Limb (tissue), 2 donors: ENCODE data around the gene EFNB3.

Source experiments
- DNase-seq, 2 donors: peaks; one replicate each; pipeline ENCODE4 v3.0.0-alpha.2; 2016; ENCODE audit errors: extremely low spot score in 2 of 2

Gene EFNB3, protein sequence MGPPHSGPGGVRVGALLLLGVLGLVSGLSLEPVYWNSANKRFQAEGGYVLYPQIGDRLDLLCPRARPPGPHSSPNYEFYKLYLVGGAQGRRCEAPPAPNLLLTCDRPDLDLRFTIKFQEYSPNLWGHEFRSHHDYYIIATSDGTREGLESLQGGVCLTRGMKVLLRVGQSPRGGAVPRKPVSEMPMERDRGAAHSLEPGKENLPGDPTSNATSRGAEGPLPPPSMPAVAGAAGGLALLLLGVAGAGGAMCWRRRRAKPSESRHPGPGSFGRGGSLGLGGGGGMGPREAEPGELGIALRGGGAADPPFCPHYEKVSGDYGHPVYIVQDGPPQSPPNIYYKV

DNA sequence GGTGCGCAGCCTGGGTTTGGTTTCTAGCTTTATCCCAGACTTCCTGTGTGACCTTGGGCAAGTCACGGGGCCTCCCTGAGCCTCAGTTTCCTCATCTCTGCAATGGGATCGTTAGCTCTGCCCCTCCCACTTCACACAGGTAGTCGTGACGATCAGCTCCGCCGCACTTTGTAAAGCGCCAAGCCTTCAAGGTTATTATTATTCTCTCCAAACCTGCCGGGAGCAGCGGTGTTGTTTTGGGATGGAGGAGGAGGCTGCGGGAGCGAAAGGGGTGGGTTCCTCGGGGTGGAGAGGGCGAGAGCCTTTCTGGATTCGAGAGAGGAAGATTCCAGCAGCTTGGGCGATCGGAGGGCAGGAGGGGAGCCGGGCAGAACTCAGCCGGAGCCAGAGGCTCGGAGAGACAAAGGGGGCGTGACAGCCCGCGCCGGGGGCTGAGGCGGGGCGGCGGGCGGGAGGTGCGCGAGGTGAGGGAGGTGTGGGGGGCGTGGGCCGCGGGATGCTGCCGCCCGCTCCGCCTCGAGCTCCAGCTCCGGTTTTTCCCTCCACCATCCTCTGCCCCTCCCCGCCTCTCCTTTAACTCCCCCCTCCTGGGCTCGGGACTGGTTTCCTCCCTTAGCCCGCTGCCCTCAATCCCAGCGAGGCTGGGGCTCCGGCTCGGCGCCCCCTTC, at the start of gene EFNB3:
Gene EFNB3, plus strand, starts transcription at position 602 of the 668 bp plus-strand sequence. CDS start 397 bp downstream, outside the sequence.
- DNase-seq = peak; percentile 58 to 87

DNA sequence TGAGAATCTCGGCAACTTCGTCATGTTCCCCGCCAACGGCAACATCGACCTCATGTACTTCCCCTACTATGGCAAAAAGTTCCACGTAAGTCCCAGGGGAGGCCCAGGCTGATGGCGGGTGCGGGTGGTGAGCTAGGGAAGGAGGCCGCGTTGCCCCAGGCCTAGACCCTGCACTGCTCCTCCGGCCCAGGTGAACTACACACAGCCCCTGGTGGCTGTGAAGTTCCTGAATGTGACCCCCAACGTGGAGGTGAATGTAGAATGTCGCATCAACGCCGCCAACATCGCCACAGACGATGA, 49.5 kb upstream of the EFNB3 start:
- DNase-seq = no peak

DNA sequence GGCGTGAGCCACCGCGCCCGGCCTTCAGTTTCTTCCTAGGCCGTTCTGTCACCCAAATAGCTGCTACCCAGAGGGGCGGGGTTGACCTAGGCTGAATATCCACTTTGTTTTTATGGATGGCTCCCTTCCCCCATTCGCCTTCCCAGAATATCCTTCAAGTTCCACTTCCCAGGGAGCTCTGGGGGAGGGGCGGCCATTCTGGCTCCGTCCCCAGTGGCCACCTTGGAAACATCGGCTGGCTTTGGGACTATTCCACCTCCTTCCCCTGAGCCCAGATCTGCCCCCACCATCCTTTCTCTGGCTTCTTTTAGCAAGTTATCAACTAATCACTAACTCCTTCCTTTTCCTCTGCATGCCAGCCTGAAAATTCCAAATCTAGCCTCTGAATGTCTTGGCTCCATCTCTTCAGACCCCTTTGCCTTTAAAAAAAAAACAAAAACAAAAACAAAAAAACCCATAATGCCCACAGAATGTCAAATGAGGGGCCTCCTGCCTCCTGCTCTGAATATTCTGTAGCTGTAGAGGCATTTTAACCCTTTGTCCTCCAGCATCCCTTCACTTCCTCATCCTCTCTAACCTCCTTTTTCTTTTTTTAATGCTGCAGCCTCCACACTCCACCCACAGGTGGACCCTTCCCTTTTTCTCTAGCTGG, 47.9 kb upstream of the EFNB3 start:
- DNase-seq = peak in 1 of 2 donors; percentile 71

DNA sequence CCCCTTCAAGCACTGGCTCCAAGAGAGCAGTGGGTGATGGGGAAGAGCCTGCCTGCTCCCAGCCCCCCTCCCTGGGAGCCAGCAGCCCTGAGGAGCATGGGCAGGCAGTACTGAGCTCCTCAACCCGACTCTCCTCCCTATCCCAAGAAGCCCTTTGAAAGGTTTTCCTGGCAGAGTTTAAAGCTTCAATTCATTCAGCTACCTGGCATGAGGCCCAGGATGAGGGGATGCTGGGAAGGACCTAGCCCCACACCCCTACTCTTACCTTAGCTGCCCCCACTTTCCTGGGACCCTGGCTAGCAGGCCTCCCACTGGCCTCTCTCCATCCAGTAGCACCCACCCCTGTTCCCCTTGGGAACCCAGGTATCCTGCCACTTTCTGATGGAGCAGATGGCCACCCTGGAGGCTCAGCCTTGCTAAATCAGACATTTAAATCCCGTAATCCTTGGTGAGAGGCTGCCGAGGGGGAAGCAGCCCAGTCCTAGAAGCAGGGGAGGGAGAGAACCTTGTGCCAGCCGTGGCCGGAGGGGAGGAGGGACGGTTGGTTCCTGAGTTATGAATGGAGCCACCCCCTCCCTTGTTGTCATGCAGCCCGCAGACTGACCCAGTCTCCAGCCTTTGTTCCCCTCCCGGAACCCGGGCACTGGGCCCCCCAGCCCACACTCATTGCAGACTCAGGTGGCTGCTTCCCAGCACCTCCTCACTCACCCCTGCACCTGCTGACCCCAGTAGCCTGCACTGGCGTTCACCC, 37.2 kb upstream of the EFNB3 start:
- peak in 1 of 2 donors; percentile 75 for DNase-seq

DNA sequence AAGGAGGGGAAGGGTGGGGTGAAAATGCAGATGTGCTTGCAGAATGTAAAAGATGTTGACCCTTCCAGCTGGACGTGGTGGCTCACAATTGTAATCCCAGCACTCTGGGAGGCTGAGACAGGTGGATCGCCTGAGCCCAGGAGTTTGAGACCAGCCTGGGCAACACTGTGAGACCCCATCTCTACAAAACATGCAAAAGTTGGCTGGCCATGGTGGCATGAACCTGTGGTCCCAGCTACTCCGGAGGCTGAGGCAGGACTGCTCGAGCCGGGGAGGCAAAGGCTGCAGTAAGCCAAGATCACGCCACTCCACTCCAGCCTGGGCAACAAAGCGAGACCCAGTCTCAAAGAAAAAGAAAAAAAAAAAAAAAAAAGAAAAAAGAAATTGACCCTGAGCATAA, 36.5 kb upstream of the EFNB3 start:
- no peak for DNase-seq

DNA sequence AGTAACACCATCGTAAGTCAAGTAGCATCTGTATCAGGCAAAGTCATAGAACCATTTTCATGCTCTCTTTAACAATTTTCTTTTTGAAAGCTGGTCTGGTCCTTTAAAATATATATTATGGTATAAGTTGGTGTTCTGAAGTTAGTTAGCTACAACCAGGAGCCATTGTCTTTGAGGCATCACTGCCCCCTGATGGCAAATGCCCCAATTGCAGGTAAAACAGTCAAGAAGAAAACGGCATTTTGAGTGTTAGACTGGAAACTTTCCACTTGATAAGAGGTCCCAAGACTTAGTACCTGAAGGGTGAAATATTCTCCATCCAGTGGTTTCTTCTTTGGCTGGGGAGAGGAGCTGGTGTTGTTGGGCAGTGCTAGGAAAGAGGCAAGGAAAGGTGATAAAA, 31.8 kb upstream of the EFNB3 start:
- DNase-seq = no peak

DNA sequence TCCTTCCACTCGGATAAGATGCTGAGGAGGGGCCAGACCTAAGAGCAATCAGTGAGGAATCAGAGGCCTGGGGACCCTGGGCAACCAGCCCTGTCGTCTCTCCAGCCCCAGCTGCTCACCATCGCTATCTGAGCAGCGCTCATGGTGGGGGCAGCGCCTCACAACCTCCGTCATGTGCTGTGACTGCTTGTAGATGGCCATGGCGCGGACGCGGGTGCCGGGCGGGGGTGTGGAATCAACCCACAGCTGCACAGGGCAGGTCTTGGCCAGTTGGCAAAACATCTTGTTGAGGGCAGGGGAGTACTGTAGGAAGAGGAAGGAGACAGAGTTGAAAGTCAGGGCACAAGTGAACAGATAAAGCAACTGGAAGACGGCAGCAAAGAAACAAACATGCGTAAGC, 30.1 kb upstream of the EFNB3 start:
- DNase-seq = no peak

DNA sequence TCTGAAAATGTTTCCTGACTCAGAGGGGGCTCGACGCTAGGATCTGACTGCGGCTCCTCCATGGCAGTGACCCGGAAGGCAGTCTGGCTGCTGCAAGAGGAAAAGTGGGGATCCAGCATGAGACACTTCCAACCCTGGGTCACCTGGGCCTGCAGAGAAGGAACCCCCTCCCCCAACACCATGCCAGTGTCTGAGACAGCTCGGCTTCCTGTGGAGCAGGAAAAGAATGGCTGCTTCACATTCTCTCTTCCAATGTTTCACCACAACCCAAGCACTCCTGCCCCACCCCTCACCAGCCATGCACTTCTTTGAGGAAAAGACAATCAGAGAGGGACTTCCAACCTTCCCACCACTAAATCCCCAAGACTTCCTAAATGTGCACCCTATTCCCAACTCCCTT, 28.5 kb upstream of the EFNB3 start:
- DNase-seq = no peak

DNA sequence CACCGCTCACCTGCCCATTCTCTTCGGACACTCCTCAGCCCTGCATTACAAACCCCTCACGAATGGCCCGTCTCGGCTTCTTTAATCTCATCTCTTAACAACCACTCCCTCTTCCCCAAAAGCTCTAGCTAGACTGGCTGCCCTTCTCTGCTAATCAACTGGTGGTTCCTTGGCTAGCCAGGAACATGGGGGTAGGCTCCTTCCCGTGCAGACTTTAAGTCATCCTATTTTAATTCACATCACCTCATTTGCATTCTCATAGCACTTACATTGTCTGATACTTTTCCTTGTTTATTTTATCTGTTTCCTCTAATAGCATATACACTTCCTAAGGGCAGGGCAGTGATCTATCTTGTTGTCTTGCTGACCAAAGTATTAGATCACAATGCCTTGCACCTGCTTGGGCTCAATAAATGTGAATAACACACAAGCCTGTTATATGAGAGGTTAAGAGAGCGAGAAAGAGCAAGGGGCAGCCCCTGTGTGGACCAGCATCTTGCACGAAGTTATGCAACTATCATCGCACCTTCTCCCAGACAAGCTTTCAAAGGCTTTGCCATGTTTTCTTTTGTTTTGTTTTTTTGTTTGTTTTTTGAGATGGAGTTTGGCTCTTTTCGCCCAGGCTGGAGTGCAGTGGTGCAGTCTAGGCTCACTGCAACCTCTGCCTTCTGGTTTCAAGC, 27.5 kb upstream of the EFNB3 start:
- no peak for DNase-seq

DNA sequence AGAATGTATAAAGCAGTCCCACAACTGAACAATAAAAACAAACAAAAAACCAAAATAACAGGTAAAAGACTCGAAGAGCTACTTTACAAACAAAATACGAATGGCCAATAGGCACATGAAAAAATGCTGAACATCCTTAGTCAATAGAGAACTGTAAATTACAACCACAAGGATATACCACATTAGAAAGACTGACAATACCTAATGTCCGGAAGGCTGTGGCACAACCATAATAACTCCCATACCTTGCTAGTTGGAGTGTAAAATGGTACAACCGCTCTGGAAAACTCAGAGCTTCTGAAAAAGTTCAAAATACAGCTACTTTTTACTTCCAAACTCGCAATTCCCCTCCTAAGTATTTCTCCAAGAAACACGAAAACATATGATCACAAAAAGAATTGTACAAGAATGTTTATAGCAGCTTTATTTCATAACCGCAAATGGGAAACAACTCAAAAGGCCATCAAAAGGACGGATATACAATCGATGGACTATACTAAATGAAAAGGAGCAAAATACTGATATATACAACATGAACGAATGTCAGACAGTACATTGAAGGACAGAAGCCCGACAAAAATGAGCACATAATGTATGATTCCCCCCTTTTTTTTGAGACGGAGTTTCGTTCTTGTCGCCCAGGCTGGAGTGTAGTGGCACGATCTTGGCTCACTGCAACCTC, 20.0 kb upstream of the EFNB3 start:
- DNase-seq = no peak

DNA sequence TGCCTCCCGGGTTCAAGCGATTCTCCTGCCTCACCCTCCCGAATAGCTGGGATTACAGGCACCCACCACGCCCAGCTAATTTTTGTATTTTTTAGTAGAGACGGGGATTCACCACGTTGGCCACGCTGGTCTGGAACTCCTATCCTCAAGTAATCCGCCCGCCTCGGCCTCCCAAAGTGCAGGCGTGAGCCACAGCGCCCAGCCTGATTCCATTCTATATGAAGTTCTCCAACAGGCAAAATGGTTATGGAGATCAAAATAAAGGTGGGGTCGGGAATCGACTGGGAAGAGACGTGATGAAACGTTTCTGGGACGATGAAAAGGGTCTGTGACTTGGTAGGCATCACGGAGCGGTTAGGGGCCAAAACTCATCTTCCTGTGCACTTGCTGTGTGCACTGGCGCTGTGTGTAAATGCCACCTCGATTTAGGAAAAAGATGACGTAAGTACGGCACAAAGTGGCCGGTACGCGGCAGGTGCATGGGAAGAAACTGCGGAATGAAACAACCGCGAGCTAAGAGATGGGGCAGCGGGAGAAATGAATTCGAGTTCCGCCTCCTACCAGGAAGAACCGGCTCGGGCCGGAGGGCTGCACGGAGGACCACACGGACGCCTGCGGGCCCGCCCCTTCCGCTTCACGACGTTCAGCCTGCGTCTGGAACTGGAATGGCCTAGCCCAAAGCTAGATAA, 19.3 kb upstream of the EFNB3 start:
- peak; percentile 95 to 96 for DNase-seq

DNA sequence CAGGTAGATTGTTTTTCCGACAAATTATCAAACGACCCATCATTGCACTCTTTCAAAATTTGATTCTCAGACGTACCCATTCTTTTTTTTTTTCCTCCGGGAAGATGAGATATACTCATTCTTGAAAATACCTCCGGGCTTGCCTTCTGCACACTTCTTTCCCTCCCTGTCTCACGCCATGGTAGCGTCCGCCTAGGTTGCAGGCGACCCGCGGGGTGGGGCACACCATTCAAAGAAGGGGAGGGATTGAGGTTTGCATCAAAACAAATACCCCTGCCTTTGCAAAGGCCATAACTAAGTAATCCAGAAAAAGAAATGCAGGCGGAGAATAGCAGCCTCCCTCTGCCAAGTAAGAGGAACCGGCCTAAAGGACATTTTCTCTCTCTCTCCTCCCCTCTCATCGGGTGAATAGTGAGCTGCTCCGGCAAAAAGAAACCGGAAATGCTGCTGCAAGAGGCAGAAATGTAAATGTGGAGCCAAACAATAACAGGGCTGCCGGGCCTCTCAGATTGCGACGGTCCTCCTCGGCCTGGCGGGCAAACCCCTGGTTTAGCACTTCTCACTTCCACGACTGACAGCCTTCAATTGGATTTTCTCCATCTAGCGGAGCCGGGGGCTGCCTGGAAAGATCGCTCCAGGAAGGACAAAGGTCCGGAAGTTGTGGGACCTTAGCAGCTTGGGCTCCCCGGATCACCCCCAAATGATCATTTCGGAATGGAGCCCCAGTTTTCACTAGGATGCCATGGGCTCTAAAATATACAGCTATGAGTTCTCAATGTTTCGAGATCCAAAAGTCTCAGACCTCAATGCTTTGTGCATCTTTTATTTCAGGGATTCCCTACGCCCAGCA, 18.6 kb upstream of the EFNB3 start:
- peak; percentile 84 to 90 for DNase-seq

DNA sequence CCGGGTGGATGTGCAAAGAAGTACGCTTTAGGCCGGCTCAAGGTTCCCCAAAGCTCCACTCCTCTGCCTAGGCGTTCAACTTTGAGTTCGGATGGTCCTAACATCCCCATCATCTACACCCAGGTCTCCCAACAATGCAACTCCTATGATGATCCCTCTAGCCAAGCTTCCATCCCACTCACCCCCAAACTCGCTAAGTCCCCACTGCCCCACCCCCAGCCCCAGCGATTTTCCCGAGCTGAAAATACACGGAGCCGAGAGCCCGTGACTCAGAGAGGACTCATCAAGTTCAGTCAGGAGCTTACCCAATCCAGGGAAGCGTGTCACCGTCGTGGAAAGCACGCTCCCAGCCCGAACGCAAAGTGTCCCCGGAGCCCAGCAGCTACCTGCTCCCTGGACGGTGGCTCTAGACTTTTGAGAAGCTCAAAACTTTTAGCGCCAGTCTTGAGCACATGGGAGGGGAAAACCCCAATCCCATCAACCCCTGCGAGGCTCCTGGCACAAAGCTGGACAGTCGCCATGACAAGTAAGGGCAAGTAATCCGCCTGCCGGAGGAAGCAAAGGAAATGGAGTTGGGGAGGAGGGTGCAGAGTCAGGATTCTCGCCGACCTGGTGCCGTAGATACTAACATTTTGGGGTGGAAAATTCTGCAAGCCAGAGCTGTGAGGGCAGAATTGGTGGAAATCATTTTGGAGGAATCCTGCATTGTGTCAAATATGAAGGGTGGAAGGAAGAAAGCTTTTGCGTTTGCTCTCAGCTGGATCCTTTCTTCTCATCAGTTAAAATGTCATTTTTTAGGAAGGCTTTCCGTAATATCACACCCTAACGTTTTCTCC, 17.7 kb upstream of the EFNB3 start, which contains the start of gene TP53:
Gene TP53, minus strand, starts transcription at position 419 of the 836 bp plus-strand sequence. CDS start 10,896 bp downstream, outside the sequence.
- peak; percentile 89 to 93 for DNase-seq

DNA sequence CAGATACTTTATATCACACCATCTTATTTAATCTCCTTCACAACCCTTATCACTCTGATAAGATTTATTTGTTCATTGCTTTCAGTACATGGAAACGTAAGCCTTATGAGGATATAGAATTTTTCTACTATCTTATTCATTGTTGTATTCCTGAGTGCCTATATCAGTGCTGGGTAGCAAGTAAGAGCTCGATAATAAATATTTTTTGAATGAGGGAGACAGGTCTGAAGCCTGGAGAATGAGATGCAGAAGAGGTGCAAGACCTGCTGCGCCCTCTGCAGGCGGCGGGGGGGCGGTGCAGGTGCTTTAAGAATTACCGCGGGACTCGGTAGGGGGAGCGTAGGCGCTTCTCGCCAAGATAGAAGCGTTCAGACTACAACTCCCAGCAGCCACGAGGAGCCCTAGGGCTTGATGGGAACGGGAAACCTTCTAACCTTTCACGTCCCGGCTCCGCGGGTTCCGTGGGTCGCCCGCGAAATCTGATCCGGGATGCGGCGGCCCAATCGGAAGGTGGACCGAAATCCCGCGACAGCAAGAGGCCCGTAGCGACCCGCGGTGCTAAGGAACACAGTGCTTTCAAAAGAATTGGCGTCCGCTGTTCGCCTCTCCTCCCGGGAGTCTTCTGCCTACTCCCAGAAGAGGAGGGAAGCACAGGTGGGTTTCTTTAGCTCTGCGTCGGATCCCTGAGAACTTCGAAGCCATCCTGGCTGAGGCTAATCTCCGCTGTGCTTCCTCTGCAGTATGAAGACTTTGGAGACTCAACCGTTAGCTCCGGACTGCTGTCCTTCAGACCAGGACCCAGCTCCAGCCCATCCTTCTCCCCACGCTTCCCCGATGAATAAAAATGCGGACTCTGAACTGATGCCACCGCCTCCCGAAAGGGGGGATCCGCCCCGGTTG, 16.8 kb upstream of the EFNB3 start, which contains the start of gene WRAP53:
Gene WRAP53, plus strand, starts transcription at position 570 of the 900 bp plus-strand sequence. Its CDS starts 172 bp downstream, at position 742.
- peak; percentile 99 for DNase-seq

DNA sequence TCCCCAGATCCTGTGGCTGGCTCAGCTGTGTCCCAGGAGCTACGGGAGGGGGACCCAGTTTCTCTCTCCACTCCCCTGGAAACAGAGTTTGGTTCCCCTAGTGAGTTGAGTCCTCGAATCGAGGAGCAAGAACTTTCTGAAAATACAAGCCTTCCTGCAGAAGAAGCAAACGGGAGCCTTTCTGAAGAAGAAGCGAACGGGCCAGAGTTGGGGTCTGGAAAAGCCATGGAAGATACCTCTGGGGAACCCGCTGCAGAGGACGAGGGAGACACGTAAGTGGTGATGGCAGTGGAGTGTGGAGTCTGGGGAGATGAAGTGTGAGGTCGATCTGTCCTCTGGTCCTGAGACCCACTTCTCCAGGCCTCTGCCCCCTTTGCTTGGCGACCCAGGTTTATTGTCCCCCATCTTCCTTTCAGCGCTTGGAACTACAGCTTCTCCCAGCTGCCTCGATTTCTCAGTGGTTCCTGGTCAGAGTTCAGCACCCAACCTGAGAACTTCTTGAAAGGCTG, 16.1 kb upstream of the EFNB3 start:
- DNase-seq = no peak

DNA sequence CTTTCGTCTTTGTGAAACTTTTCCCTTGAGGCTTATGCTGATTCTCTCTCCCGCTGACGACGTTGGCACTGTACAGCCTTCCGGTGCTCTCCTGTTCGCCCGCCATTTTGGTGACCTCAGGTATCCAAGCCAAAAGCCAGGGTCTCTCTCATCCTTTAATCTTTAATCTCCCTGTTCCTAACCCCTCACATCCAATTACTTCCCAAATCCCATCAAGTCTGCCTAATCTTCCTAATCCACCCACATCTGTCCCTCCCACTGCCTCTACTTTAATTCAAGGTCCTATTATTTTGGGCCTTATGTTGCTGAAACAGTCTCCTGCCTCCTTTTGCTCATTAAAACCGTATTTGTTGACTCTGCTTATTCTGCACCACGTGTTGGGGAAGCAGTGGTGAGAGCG, 9.4 kb upstream of the EFNB3 start:
- DNase-seq = no peak
